H9 (cell line): ENCODE data around the gene COX5A. TPM values are rescaled to one million over a fixed set of nuclear protein-coding genes. Genes with fewer than 3 reads are reported as not detected.

Source experiments
- DNase-seq: peaks from one replicate; pipeline ENCODE4 v3.0.0-alpha.2; 2017
- H2AFZ ChIP-seq: one replicate; pipeline ENCODE4 v1.6.1; 2013; ENCODE audit warnings: mild to moderate bottlenecking, low read length, control low read depth, moderate library complexity
- H2AK5ac ChIP-seq: 2 replicates; pipeline ENCODE4 v1.6.1; 2013; ENCODE audit warnings: low read length, control low read depth, mixed read lengths; ENCODE audit not compliant: insufficient read length
- H2BK120ac ChIP-seq: one replicate; pipeline ENCODE4 v1.6.1; 2013; ENCODE audit warnings: low read depth, mild to moderate bottlenecking, low read length, control low read depth, inconsistent platforms; ENCODE audit not compliant: poor library complexity, severe bottlenecking
- H2BK12ac ChIP-seq: 2 replicates; pipeline ENCODE4 v1.6.1; 2013; ENCODE audit warnings: low read length, control low read depth, mixed read lengths, low read depth; ENCODE audit not compliant: insufficient read length
- H2BK15ac ChIP-seq: 2 replicates; pipeline ENCODE4 v1.6.1; 2013; ENCODE audit warnings: low read depth, low read length, control low read depth
- H2BK20ac ChIP-seq: one replicate; pipeline ENCODE4 v1.6.1; 2013; ENCODE audit warnings: low read depth, mild to moderate bottlenecking, low read length, control low read depth, inconsistent platforms; ENCODE audit not compliant: poor library complexity, severe bottlenecking
- H2BK5ac ChIP-seq: 2 replicates; pipeline ENCODE4 v1.6.1; 2013; ENCODE audit warnings: low read length, control low read depth, mixed read lengths; ENCODE audit not compliant: insufficient read length
- H3K14ac ChIP-seq: 2 replicates; pipeline ENCODE4 v1.6.1; 2013; ENCODE audit warnings: low read length, control low read depth; ENCODE audit not compliant: insufficient read depth
- H3K18ac ChIP-seq: 2 replicates; pipeline ENCODE4 v1.6.1; 2013; ENCODE audit warnings: low read depth, mild to moderate bottlenecking, mixed read lengths, low read length, control low read depth; ENCODE audit not compliant: insufficient read length
- H3K23ac ChIP-seq: 2 replicates; pipeline ENCODE4 v1.6.1; 2013; ENCODE audit warnings: low read length, control low read depth, mixed read lengths, low read depth; ENCODE audit not compliant: insufficient read length
- H3K23me2 ChIP-seq: 2 replicates; pipeline ENCODE4 v1.6.1; 2013; ENCODE audit warnings: low read depth, mild to moderate bottlenecking, mixed read lengths, low read length, control low read depth; ENCODE audit not compliant: insufficient read length, poor library complexity, severe bottlenecking
- H3K27ac ChIP-seq: 2 replicates; pipeline ENCODE4 v1.5.1; 2013; ENCODE audit warnings: low read length, control low read depth, mixed read lengths, low read depth; ENCODE audit not compliant: insufficient read length
- H3K27me3 ChIP-seq: 2 replicates; pipeline ENCODE4 v1.6.1; 2013; ENCODE audit warnings: low read length, control low read depth, inconsistent platforms; ENCODE audit not compliant: insufficient read depth
- H3K4ac ChIP-seq: 2 replicates; pipeline ENCODE4 v1.6.1; 2013; ENCODE audit warnings: low read depth, mild to moderate bottlenecking, control low read depth, inconsistent platforms, low read length, moderate library complexity
- H3K4me1 ChIP-seq: 2 replicates; pipeline ENCODE4 v1.6.1; 2013; ENCODE audit warnings: low read length, control low read depth, inconsistent platforms; ENCODE audit not compliant: insufficient read depth
- H3K4me2 ChIP-seq: 2 replicates; pipeline ENCODE4 v1.6.1; 2013; ENCODE audit warnings: low read length, control low read depth, mixed read lengths; ENCODE audit not compliant: insufficient read length, insufficient read depth
- H3K56ac ChIP-seq: 2 replicates; pipeline ENCODE4 v1.6.1; 2013; ENCODE audit warnings: low read depth, mild to moderate bottlenecking, mixed read lengths, low read length, control low read depth; ENCODE audit not compliant: insufficient read length
- H3K79me1 ChIP-seq: 2 replicates; pipeline ENCODE4 v1.6.1; 2013; ENCODE audit warnings: low read depth, mild to moderate bottlenecking, moderate library complexity, low read length, control low read depth, inconsistent platforms; ENCODE audit not compliant: insufficient read depth, poor library complexity, severe bottlenecking
- H3K79me2 ChIP-seq: 2 replicates; pipeline ENCODE4 v1.6.1; 2013; ENCODE audit warnings: low read length, control low read depth, inconsistent platforms; ENCODE audit not compliant: insufficient read depth
- H3K9ac ChIP-seq: 2 replicates; pipeline ENCODE4 v1.6.1; 2013; ENCODE audit warnings: low read length, control low read depth, mixed read lengths; ENCODE audit not compliant: insufficient read length; ENCODE audit errors: extremely low read depth
- H3K9me3 ChIP-seq: one replicate; pipeline ENCODE4 v1.6.1; 2013; ENCODE audit warnings: low read depth, low read length, inconsistent platforms; ENCODE audit not compliant: control insufficient read depth
- H3T11ph ChIP-seq: one replicate; pipeline ENCODE4 v1.6.1; 2013; ENCODE audit warnings: mild to moderate bottlenecking, low read length, control low read depth, inconsistent platforms
- H4K20me1 ChIP-seq: one replicate; pipeline ENCODE4 v1.6.1; 2013; ENCODE audit not compliant: control insufficient read depth, insufficient read length, insufficient read depth
- H4K5ac ChIP-seq: 2 replicates; pipeline ENCODE4 v1.6.1; 2013; ENCODE audit warnings: low read depth, mild to moderate bottlenecking, mixed read lengths, low read length, control low read depth; ENCODE audit not compliant: insufficient read length
- H4K8ac ChIP-seq: replicated peaks from 2 replicates; pipeline ENCODE4 v1.6.1; 2013; ENCODE audit warnings: low read length, control low read depth, mixed read lengths, low read depth; ENCODE audit not compliant: insufficient read length
- H4K91ac ChIP-seq: 2 replicates; pipeline ENCODE4 v1.6.1; 2013; ENCODE audit warnings: low read depth, mild to moderate bottlenecking, moderate library complexity, mixed read lengths, low read length, control low read depth; ENCODE audit not compliant: insufficient read length
- H3K27ac Mint-ChIP-seq, 3 experiments: 2 replicates in 2 of 3; 3 replicates in 1 of 3; pipeline ENCODE4 v1.8.0; 2020 to 2021; ENCODE audit warnings: mixed read lengths in 3 of 3, mild to moderate bottlenecking in 1 of 3, moderate library complexity in 1 of 3
- H3K27me3 Mint-ChIP-seq: 2 replicates; pipeline ENCODE4 v1.8.0; 2021; ENCODE audit warnings: low read depth, mild to moderate bottlenecking, moderate library complexity, mixed read lengths
- H3K36me3 Mint-ChIP-seq, 3 experiments: 2 replicates in 2 of 3; 3 replicates in 1 of 3; pipeline ENCODE4 v1.8.0; 2020 to 2021; ENCODE audit warnings: low read depth in 3 of 3, mixed read lengths in 3 of 3; ENCODE audit not compliant: insufficient read depth in 1 of 3
- H3K4me1 Mint-ChIP-seq, 2 experiments: 2 replicates each; pipeline ENCODE4 v1.8.0; 2020; ENCODE audit warnings: mixed read lengths in 2 of 2
- H3K4me3 Mint-ChIP-seq, 2 experiments: 2 replicates in 1 of 2; 3 replicates in 1 of 2; pipeline ENCODE4 v1.8.0; 2020 to 2021; ENCODE audit warnings: mild to moderate bottlenecking in 2 of 2, mixed read lengths in 2 of 2, moderate library complexity in 1 of 2
- H3K9me3 Mint-ChIP-seq, 2 experiments: 2 replicates in 1 of 2; 3 replicates in 1 of 2; pipeline ENCODE4 v1.8.0; 2020; ENCODE audit warnings: mild to moderate bottlenecking in 2 of 2, mixed read lengths in 2 of 2, moderate library complexity in 1 of 2
- WGBS: extraction: QIAGEN DNeasy Blood & Tissue Kit; methylation state at CpG from one replicate; pipeline ENCODE4 v1.1.7; 2013; ENCODE audit warnings: missing lambda C conversion rate, low lambda C conversion rate, mixed read lengths; ENCODE audit not compliant: insufficient read length; ENCODE audit errors: extremely low coverage; 5-methylcytosine and 5-hydroxymethylcytosine counted together
- total RNA-seq: library from RNA; stranded (reverse); gene quantifications from 2 replicates; pipeline ENCODE4 v1.2.1, GENCODE V29; 2021
- TF ChIP-seq, protein P1 (sequence below): fragments of 200-600 bp; sonication (generic); conservative IDR thresholded peaks from 3 replicates; pipeline ENCODE4 v1.8.0; 2021; ENCODE audit warnings: antibody characterized with exemption, mild to moderate bottlenecking

The COX5A gene
- total RNA-seq, 1 experiment from 2014 or later = 331 TPM

- DNase-seq = no peak
- no peak overlapping the region for H2AFZ ChIP-seq
- H3K4me1 Mint-ChIP-seq = peaks cover 3 to 22% of the 10 kb centered on the region in 2 experiments
Observed at GRCh38 chr15:74978503-74978902, 40.6 kb upstream of the COX5A start.

More at GRCh38 chr15:74978503-74978902, 40.6 kb upstream of the COX5A start:
- H3K27me3 ChIP-seq = no peaks in the 10 kb centered on the region
- no peak overlapping the region for H3K18ac ChIP-seq
- Mint-ChIP-seq H3K27ac (no peak overlapping the region), H3K36me3 (peaks cover 0 to 2% (median 0%) of the 10 kb centered on the region in 3 experiments; a peak in 1 of 7 replicates), H3K4me3 (no peak overlapping the region), H3K9me3 (0 out of 5 replicates have a peak, but pooled peaks cover 0 to 2% of the 10 kb centered on the region in 2 experiments), H3K27me3 (peaks cover 9% of the 10 kb centered on the region)
- H3K79me2 ChIP-seq = no peaks in the 10 kb centered on the region
- no peak overlapping the region for H3K9ac ChIP-seq
- no peak overlapping the region for H4K91ac ChIP-seq
- no peak overlapping the region for H3K14ac ChIP-seq
- H3K4ac ChIP-seq = no peak overlapping the region
- H2BK15ac ChIP-seq = no peak overlapping the region
- WGBS = no CpG with 5 or more reads among the region's 3 CpGs
- H3K4me2 ChIP-seq = no peak overlapping the region
- no peaks in the 10 kb centered on the region for H3K23me2 ChIP-seq
- no peaks in the 10 kb centered on the region for H3K79me1 ChIP-seq
- H2BK120ac ChIP-seq = no peak overlapping the region
- no peak overlapping the region for H3K27ac ChIP-seq
- H4K5ac ChIP-seq = no peak overlapping the region
- H2BK12ac ChIP-seq = no peak overlapping the region
- no peak overlapping the region for H3T11ph ChIP-seq
- TF ChIP-seq, protein P1, sequence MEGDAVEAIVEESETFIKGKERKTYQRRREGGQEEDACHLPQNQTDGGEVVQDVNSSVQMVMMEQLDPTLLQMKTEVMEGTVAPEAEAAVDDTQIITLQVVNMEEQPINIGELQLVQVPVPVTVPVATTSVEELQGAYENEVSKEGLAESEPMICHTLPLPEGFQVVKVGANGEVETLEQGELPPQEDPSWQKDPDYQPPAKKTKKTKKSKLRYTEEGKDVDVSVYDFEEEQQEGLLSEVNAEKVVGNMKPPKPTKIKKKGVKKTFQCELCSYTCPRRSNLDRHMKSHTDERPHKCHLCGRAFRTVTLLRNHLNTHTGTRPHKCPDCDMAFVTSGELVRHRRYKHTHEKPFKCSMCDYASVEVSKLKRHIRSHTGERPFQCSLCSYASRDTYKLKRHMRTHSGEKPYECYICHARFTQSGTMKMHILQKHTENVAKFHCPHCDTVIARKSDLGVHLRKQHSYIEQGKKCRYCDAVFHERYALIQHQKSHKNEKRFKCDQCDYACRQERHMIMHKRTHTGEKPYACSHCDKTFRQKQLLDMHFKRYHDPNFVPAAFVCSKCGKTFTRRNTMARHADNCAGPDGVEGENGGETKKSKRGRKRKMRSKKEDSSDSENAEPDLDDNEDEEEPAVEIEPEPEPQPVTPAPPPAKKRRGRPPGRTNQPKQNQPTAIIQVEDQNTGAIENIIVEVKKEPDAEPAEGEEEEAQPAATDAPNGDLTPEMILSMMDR = no peak
- H4K20me1 ChIP-seq = no peaks in the 10 kb centered on the region
- no peak overlapping the region for H2BK20ac ChIP-seq
- no peak overlapping the region for H2AK5ac ChIP-seq
- no peaks in the 10 kb centered on the region for H3K9me3 ChIP-seq
- H4K8ac ChIP-seq = no peak overlapping the region
- no peak overlapping the region for H3K23ac ChIP-seq
- H2BK5ac ChIP-seq = no peak overlapping the region
- no peaks in the 10 kb centered on the region for H3K4me1 ChIP-seq
- H3K56ac ChIP-seq = no peak overlapping the region
